Endothelial cell of umbilical vein (primary cell): ENCODE data around the gene MYO1C. TPM values are rescaled to one million over a fixed set of nuclear protein-coding genes. Genes with fewer than 3 reads are reported as not detected.

ENCODE experiments used
- BruUV-seq: library from RNA; stranded (reverse); fragments of 400-500 nt; replicated peaks from 2 replicates; lab custom pipeline; 2021; lab: Mats Ljungman, UMichigan
- CTCF ChIA-PET: fragments of 300-600, 350-600 bp; sonication (Branson Sonifier 250); formaldehyde crosslinking; loops from one replicate; lab custom pipeline; 2021; ENCODE audit warnings: antibody characterized with exemption, inconsistent platforms; lab: Charles Lee
- POLR2A ChIA-PET: fragments of 300-600, 350-600 bp; sonication (Branson Sonifier 250); formaldehyde crosslinking; loops from one replicate; lab custom pipeline; 2021; ENCODE audit warnings: antibody characterized with exemption, inconsistent platforms; lab: Charles Lee
- DNase-seq: peaks from one replicate; pipeline ENCODE4 v3.0.0-alpha.2; 2011; ENCODE audit warnings: low read depth, low spot score
- FAIRE-seq: peaks from 2 replicates; lab custom pipeline; 2011; peaks lifted over from hg19 to GRCh38; lab: Jason Lieb, UNC
- H2AFZ ChIP-seq: 2 replicates; pipeline ENCODE4 v1.6.0; 2012; ENCODE audit warnings: low read depth, low read length, control low read depth, inconsistent platforms
- H3K27ac ChIP-seq: 2 replicates; pipeline ENCODE4 v1.5.1; 2011; ENCODE audit warnings: low read depth, mild to moderate bottlenecking, control low read depth, low read length, moderate library complexity; ENCODE audit not compliant: insufficient read depth
- H3K27me3 ChIP-seq, 2 experiments: 2 replicates each; pipeline versions ENCODE4 v1.6.0 to v1.6.1; 2011; ENCODE audit warnings: low read length in 2 of 2, mixed read lengths in 1 of 2; ENCODE audit not compliant: control insufficient read depth in 2 of 2, insufficient read depth in 2 of 2
- H3K36me3 ChIP-seq, 2 experiments: 2 replicates in 1 of 2; 3 replicates in 1 of 2; pipeline ENCODE4 v1.5.1; 2011; ENCODE audit warnings: low read length in 2 of 2, mild to moderate bottlenecking in 1 of 2, moderate library complexity in 1 of 2; ENCODE audit not compliant: control insufficient read depth in 2 of 2, insufficient read depth in 2 of 2; ENCODE audit errors: extremely low read depth in 1 of 2
- H3K4me1 ChIP-seq: 3 replicates; pipeline ENCODE4 v1.5.1; 2011; ENCODE audit warnings: mild to moderate bottlenecking, low read length; ENCODE audit not compliant: control insufficient read depth, insufficient read depth; ENCODE audit errors: extremely low read depth
- H3K4me2 ChIP-seq: 2 replicates; pipeline ENCODE4 v1.6.1; 2011; ENCODE audit warnings: low read length, control low read depth, mixed read lengths; ENCODE audit not compliant: insufficient read depth
- H3K4me3 ChIP-seq, 3 experiments: fragments of 200-600 bp in 1 of 3; sonication (generic), shearing (Covaris generic) in 1 of 3; replicated peaks in 1 of 3; 2 replicates each; pipeline ENCODE4 v1.5.1; 2011 to 2016; ENCODE audit warnings: control low read depth in 3 of 3, low read length in 3 of 3, mild to moderate bottlenecking in 2 of 3, inconsistent platforms in 1 of 3, low read depth in 1 of 3, moderate library complexity in 1 of 3; ENCODE audit not compliant: insufficient read depth in 1 of 3
- H3K79me2 ChIP-seq: 2 replicates; pipeline ENCODE4 v1.6.0; 2012; ENCODE audit warnings: low read length, inconsistent platforms; ENCODE audit not compliant: control insufficient read depth, insufficient read depth
- H3K9ac ChIP-seq: replicated peaks from 2 replicates; pipeline ENCODE3; 2011; ENCODE audit warnings: low read length, control low read depth; ENCODE audit not compliant: insufficient read depth; ENCODE audit errors: extremely low read depth
- H3K9me1 ChIP-seq: replicated peaks from 3 replicates; pipeline ENCODE4 v1.6.0; 2011; ENCODE audit warnings: mild to moderate bottlenecking, low read length; ENCODE audit not compliant: control insufficient read depth, insufficient read depth; ENCODE audit errors: extremely low read depth
- H3K9me3 ChIP-seq: replicated peaks from 2 replicates; pipeline ENCODE4 v1.5.1; 2012; ENCODE audit warnings: low read length, inconsistent platforms; ENCODE audit not compliant: control insufficient read depth, insufficient read depth
- H4K20me1 ChIP-seq: replicated peaks from 2 replicates; pipeline ENCODE3; 2011; ENCODE audit warnings: mild to moderate bottlenecking, low read length; ENCODE audit not compliant: control insufficient read depth, insufficient read depth; ENCODE audit errors: extremely low read depth
- EZH2 ChIP-seq: IDR thresholded peaks from 2 replicates; pipeline ENCODE4 v1.6.1; 2012; ENCODE audit warnings: borderline replicate concordance, low read depth, mild to moderate bottlenecking, moderate library complexity, low read length, inconsistent platforms; ENCODE audit not compliant: severe bottlenecking
- FOS ChIP-seq: IDR thresholded peaks from 2 replicates; pipeline ENCODE4 v1.6.1; 2011; ENCODE audit warnings: mild to moderate bottlenecking, low read length, moderate library complexity, borderline replicate concordance; ENCODE audit not compliant: insufficient read depth
- GATA2 ChIP-seq: IDR thresholded peaks from 2 replicates; pipeline ENCODE4 v1.7.0; 2011; ENCODE audit warnings: low read depth, mild to moderate bottlenecking, moderate library complexity, mixed read lengths, low read length; ENCODE audit not compliant: insufficient read length, insufficient read depth
- JUN ChIP-seq: IDR thresholded peaks from 2 replicates; pipeline ENCODE4 v1.6.1; 2011; ENCODE audit warnings: borderline replicate concordance, low read depth; ENCODE audit not compliant: insufficient read length, insufficient read depth
- POLR2AphosphoS5 ChIP-seq: IDR thresholded peaks from 2 replicates; pipeline ENCODE4 v1.6.1; 2012; ENCODE audit warnings: low read depth, mild to moderate bottlenecking, control low read depth, low read length, moderate library complexity; ENCODE audit not compliant: insufficient read depth
- dilution Hi-C: fragments of 300-500 bp; cut with MboI; formaldehyde crosslinking; loops from one replicate; pipeline ENCODE4 v1.15.0; 2019; ENCODE audit warnings: low sequenced_read_pairs; ENCODE audit not compliant: extremely low pct_ligation_motif_present
- intact Hi-C: fragments of 100-400 bp; cut with micrococcal nuclease; formaldehyde crosslinking; loops from one replicate; pipeline ENCODE4 v1.10.0; 2022
- polyA plus RNA-seq, 4 experiments: library from polyadenylated mRNA; depleted of rRNA in 3 of 4; stranded (reverse) in 3 of 4; unstranded in 1 of 4; fragments of >200 nt; gene quantifications; 2 replicates each; pipeline versions ENCODE4 v1.2.1 to v1.2.3, GENCODE V29; 2011 to 2012; ENCODE audit warnings: missing spikeins in 1 of 4
- total RNA-seq: library from RNA; stranded (reverse); gene quantifications from 2 replicates; pipeline ENCODE4 v1.2.3, GENCODE V29; 2021

The MYO1C gene
- total and polyA plus RNA-seq, 2 donors (not counting 3 experiments of a cell fraction or from before 2014, with no cell fraction given), result 141 to 206 TPM

DNA sequence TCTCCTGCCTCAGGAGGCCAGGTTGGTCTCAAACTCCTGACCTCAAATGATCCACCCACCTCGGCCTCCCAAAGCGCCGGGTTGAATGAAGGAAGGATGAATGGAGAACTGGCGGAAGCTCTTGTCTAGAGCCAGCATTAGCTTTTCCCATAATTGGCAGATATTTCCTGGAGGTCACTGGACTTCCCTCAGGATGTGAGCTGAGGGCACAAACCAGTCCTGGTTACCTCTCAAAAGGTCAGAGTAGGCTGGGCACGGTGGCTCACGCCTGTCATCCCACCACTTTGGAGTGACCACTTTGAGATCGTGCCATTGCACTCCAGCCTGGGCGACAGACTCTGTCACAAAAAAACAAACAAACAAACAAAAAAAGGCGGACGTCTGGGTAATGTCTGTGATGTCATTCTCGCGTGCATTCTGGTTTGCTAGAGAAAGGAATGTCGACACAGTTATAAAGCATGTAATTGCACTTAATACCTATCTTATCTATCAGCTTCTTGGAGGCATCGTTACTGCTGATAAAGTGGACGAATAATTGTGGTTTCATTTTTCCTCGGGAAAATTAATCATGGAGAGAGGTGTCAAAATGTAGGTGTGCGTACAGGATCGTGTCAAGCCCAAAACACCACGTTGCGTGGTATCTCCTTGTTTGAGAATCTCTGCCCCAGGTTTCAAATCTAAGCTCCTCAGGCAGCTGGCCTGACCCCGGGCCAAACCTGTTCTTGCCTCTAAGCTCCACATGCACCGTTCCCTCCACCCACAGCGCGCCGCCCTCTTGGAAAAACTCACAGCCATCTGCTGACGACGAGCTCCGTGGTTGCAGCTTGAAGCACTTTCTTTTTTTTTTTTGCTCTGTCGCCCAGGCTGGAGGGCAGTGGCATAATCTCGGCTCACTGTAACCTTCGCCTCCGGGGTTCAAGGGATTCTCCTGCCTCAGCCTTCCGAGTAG is 30.0 kb downstream of the MYO1C start:
- Histone ChIP-seq H3K79me2 (no peaks in the 10 kb centered on the region), H3K9me1 (no peaks in the 10 kb centered on the region), H3K27ac (no peak overlapping the region), H3K4me3 (no peak overlapping the region), H3K36me3 (peaks cover 0 to 14% of the 10 kb centered on the region in 2 experiments), H4K20me1 (no peaks in the 10 kb centered on the region), H3K4me1 (peaks cover 16% of the 10 kb centered on the region), H3K27me3 (no peaks in the 10 kb centered on the region), H3K9me3 (no peaks in the 10 kb centered on the region), H2AFZ (no peak overlapping the region), H3K4me2 (no peak overlapping the region), H3K9ac (no peak overlapping the region)
- intact Hi-C loops, result no loop called here
- TF ChIP-seq POLR2AphosphoS5, result no peak
- no peak for TF ChIP-seq GATA2
- no peak for TF ChIP-seq FOS
- no peak for TF ChIP-seq EZH2
- no peak for TF ChIP-seq JUN
- CTCF ChIA-PET, result interaction anchor here (1.1 to 6.0 kb wide), 3 partner anchors 10 to 97 kb away, joined by 3 to 30 read pairs (median 18); partner anchors contain the start of gene INPP5K
- DNase-seq, result no peak
- POLR2A ChIA-PET, result no interaction called here
- dilution Hi-C loops, result no loop called here
- FAIRE-seq, result peak; percentile 61
- no TSS peak for BruUV-seq
